Activated CD8-positive, alpha-beta memory T cell treated with anti-CD3 and anti-CD28 coated beads, Interleukin-2, amount 50 U/mL, for 24 hours (primary cell): ENCODE data around the gene TTC28.

Experiments
- DNase-seq: peaks from one replicate; pipeline ENCODE4 v3.0.0-alpha.2; 2020; ENCODE audit errors: extremely low read depth

Gene TTC28

DNA sequence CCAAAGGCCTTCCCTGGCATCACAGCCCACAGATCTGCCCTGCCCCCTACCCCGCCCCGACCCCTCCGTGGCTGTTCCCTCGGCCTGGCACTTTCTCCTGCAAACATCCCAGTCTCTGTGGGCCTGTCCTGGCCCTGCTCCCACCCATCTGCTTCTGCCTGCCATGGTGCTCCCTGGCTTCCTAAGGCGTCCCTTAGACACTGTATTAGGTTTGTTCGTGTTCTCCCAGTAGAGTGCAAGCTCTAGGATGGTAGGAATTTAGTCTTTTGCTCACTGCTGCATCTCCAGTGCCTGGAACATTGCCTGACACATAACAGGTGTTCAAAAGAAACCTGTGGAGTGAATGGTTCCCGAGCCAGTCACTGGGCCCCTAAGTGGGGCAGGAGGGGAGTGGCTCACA, 690.9 kb downstream of the TTC28 start:
- no peak for DNase-seq

- DNase-seq, result no peak
Observed at GRCh38 chr22:27987557-27987956, 692.1 kb downstream of the TTC28 start.

GRCh38 chr22:27986937-27987336, 692.7 kb downstream of the TTC28 start:
- DNase-seq, result no peak

DNA sequence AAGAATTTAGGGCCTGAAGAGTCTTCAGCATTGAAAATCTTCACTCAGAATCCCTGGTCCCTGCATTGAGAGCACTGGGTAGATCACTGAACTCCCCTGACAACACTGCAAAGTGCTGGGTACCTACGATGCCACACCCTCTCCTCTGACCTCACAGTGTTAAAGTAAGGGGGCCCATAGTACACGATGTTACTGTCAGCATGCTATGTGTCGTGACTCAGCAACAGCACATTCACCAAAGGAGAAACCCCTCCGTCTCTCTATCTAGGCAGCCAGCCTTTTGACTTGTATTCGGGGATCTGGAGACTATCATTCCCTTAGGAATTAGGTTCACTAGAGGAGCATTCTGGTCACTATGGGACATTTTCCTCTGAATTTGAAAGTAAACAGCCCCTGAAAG, 693.2 kb downstream of the TTC28 start:
- no peak for DNase-seq

DNA sequence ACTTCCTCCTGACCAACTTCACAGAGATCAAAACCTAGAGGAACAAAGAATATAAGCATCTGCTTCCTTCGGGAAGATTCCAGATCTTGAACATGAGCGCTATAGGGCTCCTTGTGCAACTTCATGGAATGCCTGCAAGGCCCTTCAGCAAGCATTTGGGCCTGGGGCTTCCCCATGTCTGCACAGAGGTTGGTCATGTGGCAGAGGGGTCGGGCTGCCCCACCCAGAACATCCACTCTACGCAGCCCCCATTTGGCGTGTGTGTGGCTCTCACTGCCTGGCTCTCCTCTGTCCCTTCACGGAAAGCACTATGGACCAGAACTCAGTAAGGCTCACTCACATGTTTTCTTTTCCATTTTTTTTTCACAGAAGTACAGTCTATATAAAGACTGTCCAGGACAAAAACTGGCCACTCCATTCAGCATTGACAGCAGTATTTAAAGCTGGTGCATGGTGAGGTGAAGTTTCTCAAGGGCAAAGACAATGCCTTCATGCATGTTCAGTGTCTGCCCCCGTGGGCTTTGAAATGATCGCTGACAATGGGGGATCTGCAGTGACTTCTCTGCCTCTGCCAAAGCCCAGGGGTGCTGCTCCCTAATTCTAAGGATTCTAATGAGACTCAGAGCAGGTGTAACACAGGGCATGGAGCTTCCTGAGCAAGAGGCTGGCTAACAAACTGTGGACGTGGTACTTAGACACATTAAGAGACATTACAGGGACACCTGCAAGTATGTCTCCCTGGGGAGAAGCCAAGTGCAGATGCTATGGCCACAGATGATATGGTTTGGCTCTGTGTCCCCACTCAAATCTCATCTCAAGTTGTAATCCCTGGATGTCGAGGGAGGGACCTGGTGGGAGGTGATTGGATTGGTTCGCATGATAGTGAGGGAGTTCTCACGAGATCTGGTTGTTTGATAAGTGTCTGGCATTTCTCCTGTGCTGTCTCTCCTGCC, 694.0 kb downstream of the TTC28 start:
- no peak for DNase-seq

GRCh38 chr22:27984723-27985122, 694.9 kb downstream of the TTC28 start:
- DNase-seq, result no peak

- DNase-seq, result no peak
Observed at GRCh38 chr22:27984001-27984695, 695.5 kb downstream of the TTC28 start.

- no peak for DNase-seq
Observed at GRCh38 chr22:27983361-27983791, 696.3 kb downstream of the TTC28 start.

- DNase-seq, result no peak
Observed at GRCh38 chr22:27982630-27983180, 696.9 kb downstream of the TTC28 start.

GRCh38 chr22:27982106-27982505, 697.5 kb downstream of the TTC28 start:
- no peak for DNase-seq

GRCh38 chr22:27980424-27981148, 699.1 kb downstream of the TTC28 start:
- no peak for DNase-seq

DNA sequence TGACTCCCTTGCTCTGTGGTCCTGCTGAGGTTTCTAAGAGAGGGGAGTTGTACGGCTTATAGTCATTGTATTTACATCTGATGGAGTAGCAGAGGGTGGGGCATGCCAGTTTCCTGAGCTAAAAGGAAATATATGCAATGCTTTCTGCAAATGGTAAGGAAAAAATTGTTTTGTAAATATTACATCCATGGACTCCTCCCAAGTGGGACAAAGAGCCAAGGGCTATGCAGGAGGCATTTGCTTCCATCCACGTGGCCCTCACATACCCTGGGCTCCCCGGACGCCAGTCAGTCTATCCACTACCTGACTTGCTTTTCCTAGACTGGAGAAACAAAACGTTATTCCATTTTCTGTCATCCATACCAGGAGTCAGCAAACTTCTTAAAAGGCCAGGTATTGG, 700.8 kb downstream of the TTC28 start:
- no peak for DNase-seq

- no peak for DNase-seq
Observed at GRCh38 chr22:27978317-27978716, 701.3 kb downstream of the TTC28 start.

DNA sequence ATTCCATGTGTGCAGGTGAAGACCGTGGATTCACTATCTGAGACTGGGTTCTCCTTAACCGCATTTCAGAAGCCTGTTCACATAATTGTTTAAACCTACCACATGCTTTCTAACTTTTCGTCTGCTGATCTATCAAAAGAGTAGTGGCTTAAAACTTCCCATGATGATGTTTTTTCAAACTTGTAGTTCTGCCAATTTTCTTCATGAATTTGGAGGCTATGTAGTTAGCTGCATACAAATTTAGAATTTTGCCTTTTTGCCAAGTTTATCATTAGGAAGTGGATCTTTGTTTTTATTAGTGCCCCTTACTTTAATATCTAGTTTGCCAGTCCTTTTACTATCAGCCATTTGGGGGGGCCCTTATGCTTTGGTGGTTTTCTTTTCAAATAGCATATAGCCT, 703.1 kb downstream of the TTC28 start:
- DNase-seq, result no peak

DNA sequence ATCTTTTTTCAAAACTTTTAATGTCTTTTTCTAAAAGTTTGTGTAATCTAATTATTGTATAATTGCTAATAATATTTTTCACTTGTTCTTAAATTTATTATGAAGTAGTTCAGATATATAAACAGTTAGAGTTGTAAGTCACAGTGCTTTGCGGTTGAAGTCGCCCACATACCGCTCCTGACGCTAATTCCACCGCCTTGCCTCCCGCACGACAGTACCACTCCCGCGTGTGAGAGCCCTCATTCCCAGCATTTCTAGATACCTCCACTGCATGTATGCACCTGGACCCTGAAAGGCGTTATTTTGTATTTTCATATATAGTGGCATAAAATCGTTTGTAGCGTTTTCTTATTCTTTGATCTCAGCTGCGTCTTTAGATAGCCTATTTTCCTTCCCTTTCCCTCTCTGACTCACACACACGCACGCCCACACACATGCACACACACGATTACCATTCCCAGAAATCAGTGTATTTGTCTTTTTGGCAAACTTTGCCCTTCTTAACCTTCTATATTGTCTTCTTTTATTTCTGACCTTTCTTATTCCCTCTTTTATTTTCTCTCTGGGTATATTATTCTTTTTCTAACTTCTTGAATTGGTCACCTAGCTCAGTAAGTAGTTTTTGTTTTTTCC, 704.1 kb downstream of the TTC28 start:
- no peak for DNase-seq

GRCh38 chr22:27973846-27974245, 705.8 kb downstream of the TTC28 start:
- DNase-seq, result no peak

- DNase-seq, result no peak
Observed at GRCh38 chr22:27972732-27973698, 706.6 kb downstream of the TTC28 start.

- DNase-seq, result no peak
Observed at GRCh38 chr22:27971926-27972325, 707.7 kb downstream of the TTC28 start.

GRCh38 chr22:27970596-27971220, 708.9 kb downstream of the TTC28 start:
- no peak for DNase-seq
